Measurements from ENCODE around the gene SLC6A20. TPM values are rescaled to one million over a fixed set of nuclear protein-coding genes. Genes with fewer than 3 reads are reported as not detected.
"Not testable (repeated sequence)": the region's sequence is repeated elsewhere in the genome, so short reads cannot be mapped to it uniquely, and the experiment has no call there.

SLC6A20 gene
- total RNA-seq, 1 experiment from 2014 or later, result not detected

- DNase-seq, result no peak
- Histone ChIP-seq H3K4me3 (ENCODE audit: low read length) (no peak overlapping the region), H2AFZ (ENCODE audit: low read length) (no peak overlapping the region), H3K27ac (ENCODE audit: low read length) (no peak overlapping the region), H4K20me1 (ENCODE audit: insufficient read depth, low read depth, low read length) (no peaks in the 10 kb centered on the region), H3K4me2 (ENCODE audit: low read depth, low read length, poor library complexity, severe bottlenecking) (no peak overlapping the region), H3K4me1 (ENCODE audit: low read length) (no peaks in the 10 kb centered on the region), H3K9ac (ENCODE audit: low read length) (no peak overlapping the region), H3K36me3 (ENCODE audit: insufficient read depth, low read length) (no peaks in the 10 kb centered on the region; the same call in 1 of the 2 replicates), H3K9me2 (replicated peaks; ENCODE audit: insufficient read depth, low read length) (no peaks in the 10 kb centered on the region), H3K9me3 (ENCODE audit: low read length) (no peaks in the 10 kb centered on the region), H3K79me2 (ENCODE audit: low read length) (no peaks in the 10 kb centered on the region), H3K27me3 (ENCODE audit: low read length) (no peaks in the 10 kb centered on the region)
These were observed 40.3 kb downstream of the SLC6A20 start for GRCh38 chr3:45756055-45756454.

- Histone ChIP-seq H3K9me2 (replicated peaks; ENCODE audit: insufficient read depth, low read length) (no peaks in the 10 kb centered on the region), H3K79me2 (ENCODE audit: low read length) (no peaks in the 10 kb centered on the region), H4K20me1 (ENCODE audit: insufficient read depth, low read depth, low read length) (no peaks in the 10 kb centered on the region), H3K9me3 (ENCODE audit: low read length) (no peaks in the 10 kb centered on the region), H3K27me3 (ENCODE audit: low read length) (no peaks in the 10 kb centered on the region), H3K4me2 (ENCODE audit: low read depth, low read length, poor library complexity, severe bottlenecking) (no peak overlapping the region), H3K9ac (ENCODE audit: low read length) (no peak overlapping the region), H2AFZ (ENCODE audit: low read length) (no peak overlapping the region), H3K36me3 (ENCODE audit: insufficient read depth, low read length) (no peaks in the 10 kb centered on the region; the same call in 1 of the 2 replicates), H3K4me1 (ENCODE audit: low read length) (no peaks in the 10 kb centered on the region), H3K4me3 (ENCODE audit: low read length) (no peak overlapping the region), H3K27ac (ENCODE audit: low read length) (no peak overlapping the region)
- no peak for DNase-seq
These were observed 41.9 kb downstream of the SLC6A20 start for GRCh38 chr3:45754461-45754860.

GRCh38 chr3:45753095-45753494, 43.2 kb downstream of the SLC6A20 start:
- Histone ChIP-seq H3K79me2 (ENCODE audit: low read length) (no peaks in the 10 kb centered on the region), H2AFZ (ENCODE audit: low read length) (no peak overlapping the region), H3K27ac (ENCODE audit: low read length) (no peak overlapping the region), H3K9me2 (replicated peaks; ENCODE audit: insufficient read depth, low read length) (no peaks in the 10 kb centered on the region), H4K20me1 (ENCODE audit: insufficient read depth, low read depth, low read length) (no peaks in the 10 kb centered on the region), H3K4me2 (ENCODE audit: low read depth, low read length, poor library complexity, severe bottlenecking) (no peak overlapping the region), H3K9ac (ENCODE audit: low read length) (no peak overlapping the region), H3K27me3 (ENCODE audit: low read length) (no peaks in the 10 kb centered on the region), H3K4me3 (ENCODE audit: low read length) (no peak overlapping the region), H3K9me3 (ENCODE audit: low read length) (no peaks in the 10 kb centered on the region), H3K36me3 (ENCODE audit: insufficient read depth, low read length) (no peaks in the 10 kb centered on the region; the same call in 1 of the 2 replicates), H3K4me1 (ENCODE audit: low read length) (no peaks in the 10 kb centered on the region)
- DNase-seq, result no peak

GRCh38 chr3:45751537-45752242, 44.6 kb downstream of the SLC6A20 start:
- Histone ChIP-seq H3K4me3 (ENCODE audit: low read length) (no peak overlapping the region), H3K27me3 (ENCODE audit: low read length) (no peaks in the 10 kb centered on the region), H2AFZ (ENCODE audit: low read length) (no peak overlapping the region), H3K4me2 (ENCODE audit: low read depth, low read length, poor library complexity, severe bottlenecking) (no peak overlapping the region), H3K36me3 (ENCODE audit: insufficient read depth, low read length) (no peaks in the 10 kb centered on the region; the same call in 1 of the 2 replicates), H4K20me1 (ENCODE audit: insufficient read depth, low read depth, low read length) (no peaks in the 10 kb centered on the region), H3K9me2 (replicated peaks; ENCODE audit: insufficient read depth, low read length) (no peaks in the 10 kb centered on the region), H3K9me3 (ENCODE audit: low read length) (no peaks in the 10 kb centered on the region), H3K27ac (ENCODE audit: low read length) (no peak overlapping the region), H3K4me1 (ENCODE audit: low read length) (no peaks in the 10 kb centered on the region), H3K79me2 (ENCODE audit: low read length) (no peaks in the 10 kb centered on the region), H3K9ac (ENCODE audit: low read length) (no peak overlapping the region)
- DNase-seq, result no peak

- Histone ChIP-seq H2AFZ (ENCODE audit: low read length) (no peak overlapping the region), H3K36me3 (ENCODE audit: insufficient read depth, low read length) (peaks cover 8% of the 10 kb centered on the region; the same call in 1 of the 2 replicates), H3K4me1 (ENCODE audit: low read length) (no peaks in the 10 kb centered on the region), H3K27ac (ENCODE audit: low read length) (no peak overlapping the region), H4K20me1 (ENCODE audit: insufficient read depth, low read depth, low read length) (no peaks in the 10 kb centered on the region), H3K9me3 (ENCODE audit: low read length) (no peaks in the 10 kb centered on the region), H3K9me2 (replicated peaks; ENCODE audit: insufficient read depth, low read length) (no peaks in the 10 kb centered on the region), H3K9ac (ENCODE audit: low read length) (no peak overlapping the region), H3K4me2 (ENCODE audit: low read depth, low read length, poor library complexity, severe bottlenecking) (no peak overlapping the region), H3K27me3 (ENCODE audit: low read length) (no peaks in the 10 kb centered on the region), H3K79me2 (ENCODE audit: low read length) (no peaks in the 10 kb centered on the region), H3K4me3 (ENCODE audit: low read length) (no peak overlapping the region)
- no peak for DNase-seq
These were observed 46.5 kb downstream of the SLC6A20 start for GRCh38 chr3:45749880-45750279.

GRCh38 chr3:45749036-45749600, 47.2 kb downstream of the SLC6A20 start:
- not testable (repeated sequence) for H2AFZ ChIP-seq (ENCODE audit: low read length); H3K27me3 ChIP-seq (ENCODE audit: low read length); H3K4me3 ChIP-seq (ENCODE audit: low read length); H3K79me2 ChIP-seq (ENCODE audit: low read length); H4K20me1 ChIP-seq (ENCODE audit: insufficient read depth, low read depth, low read length); H3K9me2 ChIP-seq (replicated peaks; ENCODE audit: insufficient read depth, low read length); H3K27ac ChIP-seq (ENCODE audit: low read length); H3K9ac ChIP-seq (ENCODE audit: low read length); DNase-seq; H3K4me1 ChIP-seq (ENCODE audit: low read length); H3K9me3 ChIP-seq (ENCODE audit: low read length); H3K4me2 ChIP-seq (ENCODE audit: low read depth, low read length, poor library complexity, severe bottlenecking)
- H3K36me3 ChIP-seq (ENCODE audit: insufficient read depth, low read length), result peaks cover 10% of the 10 kb centered on the region; the same call in 1 of the 2 replicates

- H3K27me3 ChIP-seq (ENCODE audit: low read length), result no peaks in the 10 kb centered on the region
- no peaks in the 10 kb centered on the region for H3K9me3 ChIP-seq (ENCODE audit: low read length)
- no peaks in the 10 kb centered on the region for H4K20me1 ChIP-seq (ENCODE audit: insufficient read depth, low read depth, low read length)
- H3K4me3 ChIP-seq (ENCODE audit: low read length), result no peak overlapping the region
- no peak overlapping the region for H3K9ac ChIP-seq (ENCODE audit: low read length)
- H2AFZ ChIP-seq (ENCODE audit: low read length), result no peak overlapping the region
- H3K4me2 ChIP-seq (ENCODE audit: low read depth, low read length, poor library complexity, severe bottlenecking), result no peak overlapping the region
- no peak for DNase-seq
- peaks cover 14% of the 10 kb centered on the region; the same call in 1 of the 2 replicates for H3K36me3 ChIP-seq (ENCODE audit: insufficient read depth, low read length)
- no peaks in the 10 kb centered on the region for H3K79me2 ChIP-seq (ENCODE audit: low read length)
- no peak overlapping the region for H3K27ac ChIP-seq (ENCODE audit: low read length)
- H3K4me1 ChIP-seq (ENCODE audit: low read length), result no peaks in the 10 kb centered on the region
- H3K9me2 ChIP-seq (replicated peaks; ENCODE audit: insufficient read depth, low read length), result no peaks in the 10 kb centered on the region
These were observed 48.3 kb downstream of the SLC6A20 start for GRCh38 chr3:45748068-45748467.

GRCh38 chr3:45746777-45747622, 49.3 kb downstream of the SLC6A20 start:
- Histone ChIP-seq H3K4me1 (ENCODE audit: low read length) (peaks cover under 1% of the 10 kb centered on the region; the same call in 1 of the 2 replicates), H3K9me3 (ENCODE audit: low read length) (no peaks in the 10 kb centered on the region), H4K20me1 (ENCODE audit: insufficient read depth, low read depth, low read length) (no peaks in the 10 kb centered on the region), H3K27me3 (ENCODE audit: low read length) (no peaks in the 10 kb centered on the region), H3K9me2 (replicated peaks; ENCODE audit: insufficient read depth, low read length) (no peaks in the 10 kb centered on the region), H3K36me3 (ENCODE audit: insufficient read depth, low read length) (peaks cover 22% of the 10 kb centered on the region; the same call in 1 of the 2 replicates), H3K27ac (ENCODE audit: low read length) (no peak overlapping the region), H2AFZ (ENCODE audit: low read length) (no peak overlapping the region), H3K9ac (ENCODE audit: low read length) (no peak overlapping the region), H3K4me2 (ENCODE audit: low read depth, low read length, poor library complexity, severe bottlenecking) (no peak overlapping the region), H3K79me2 (ENCODE audit: low read length) (no peaks in the 10 kb centered on the region), H3K4me3 (ENCODE audit: low read length) (no peak overlapping the region)
- DNase-seq, result no peak
